GM13977 (cell line): ENCODE results near the gene NKRF.
"Not testable (repeated sequence)": the region's sequence is repeated elsewhere in the genome, so short reads cannot be mapped to it uniquely, and the experiment has no call there.

Experiments
- DNase-seq: peaks from one replicate; pipeline ENCODE4 v3.0.0; 2012; ENCODE audit warnings: low spot score
- CTCF ChIP-seq: IDR thresholded peaks from 2 replicates; pipeline ENCODE4 v1.5.1; 2012; ENCODE audit warnings: mild to moderate bottlenecking, control low read depth; ENCODE audit not compliant: insufficient read depth; ENCODE audit errors: extremely low read depth, missing control alignments
- in situ Hi-C: fragments of 300-500 bp; cut with MboI; formaldehyde crosslinking; loops from one replicate; pipeline ENCODE4 v1.12.0; 2022; ENCODE audit warnings: low sequenced_read_pairs, low pct_unique_long_range_greater_than_20kb, mixed read lengths, inconsistent platforms; ENCODE audit not compliant: unreplicated experiment

Gene NKRF

GRCh38 chrX:119646515-119646914 is 40.3 kb upstream of the NKRF start:
- in situ Hi-C loops, result no loop called here
- no peak for TF ChIP-seq CTCF
- peak; percentile 26 for DNase-seq

DNA sequence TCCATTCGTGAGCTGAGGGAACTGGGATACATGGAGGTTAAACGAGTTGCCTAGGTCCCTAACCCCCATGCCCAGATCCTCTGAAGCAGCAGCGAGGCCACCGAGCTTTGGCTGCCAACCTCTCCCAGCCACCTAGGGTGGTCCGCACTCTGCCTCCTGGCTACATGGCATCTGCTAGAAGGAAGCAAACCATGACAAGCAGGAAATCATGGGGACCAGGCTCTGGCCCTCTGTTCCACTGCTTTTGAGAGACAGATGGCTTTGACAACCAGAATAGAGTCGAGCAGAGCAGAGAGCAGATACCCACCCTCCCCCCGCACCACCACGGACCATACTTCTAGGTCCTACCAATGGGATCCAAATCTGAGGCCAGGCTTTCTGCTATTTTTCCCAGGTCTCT is 37.5 kb upstream of the NKRF start:
- TF ChIP-seq CTCF, result no peak
- in situ Hi-C loops, result no loop called here
- DNase-seq, result no peak

DNA sequence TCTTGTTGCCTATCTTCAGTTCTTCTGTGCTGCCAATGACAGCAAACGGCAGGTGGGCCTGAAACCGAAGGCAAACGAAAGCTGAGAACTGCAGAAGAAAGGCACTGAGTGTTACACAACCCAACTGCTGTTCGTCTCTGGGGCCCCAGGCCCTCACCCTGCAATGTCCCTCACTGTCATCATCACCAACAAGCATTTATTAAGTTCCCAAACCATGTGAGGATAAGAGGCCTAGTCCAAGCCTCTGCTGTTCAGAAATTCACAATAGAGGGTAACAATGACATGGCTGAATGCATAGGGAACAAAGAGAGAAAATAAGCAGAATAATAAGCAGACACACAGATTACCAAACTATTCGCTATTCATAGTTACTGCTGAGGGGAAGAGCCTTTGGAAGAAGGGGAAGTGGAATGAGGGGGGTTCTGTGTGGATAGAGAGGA is 34.5 kb upstream of the NKRF start:
- no peak for TF ChIP-seq CTCF
- no peak for DNase-seq
- in situ Hi-C loops, result no loop called here

DNA sequence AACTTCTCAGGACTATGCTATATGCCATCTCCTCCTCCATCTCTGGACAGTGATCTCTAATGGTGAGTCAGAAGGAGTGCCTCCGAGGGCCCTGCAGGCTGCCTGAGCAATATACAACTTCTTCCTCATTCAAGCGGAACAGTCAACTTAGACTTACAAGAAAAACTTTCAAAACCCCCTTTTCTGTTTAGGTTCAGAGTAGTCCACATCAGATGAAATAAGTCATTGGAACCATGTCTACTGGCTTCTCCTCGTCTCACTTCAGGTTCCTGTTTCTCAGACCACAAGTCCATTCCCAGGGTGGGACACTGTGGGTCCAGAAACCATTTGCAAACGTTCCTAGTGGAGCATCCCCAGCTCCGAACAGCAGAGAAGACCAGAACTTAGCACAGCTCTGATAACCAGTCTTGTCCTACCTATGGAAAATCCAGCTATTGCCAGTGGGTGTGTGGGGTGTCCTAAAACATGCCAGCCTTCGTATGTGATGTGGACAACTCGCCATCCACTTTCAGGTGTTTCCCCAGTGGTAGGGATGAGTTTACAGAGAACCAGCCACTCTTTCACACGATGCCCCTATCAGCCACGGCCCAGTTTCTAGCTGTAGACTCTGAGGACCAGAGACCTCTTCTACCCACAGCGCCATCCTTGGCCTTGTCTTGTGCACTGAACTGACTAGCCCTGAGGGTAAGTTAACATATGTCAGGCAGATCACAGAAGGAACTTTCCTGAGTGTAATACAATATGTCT is 32.7 kb upstream of the NKRF start:
- peak; percentile 78 for DNase-seq
- in situ Hi-C loops, result no loop called here
- TF ChIP-seq CTCF, result no peak

- in situ Hi-C loops, DNase-seq: not testable (repeated sequence)
Measured at GRCh38 chrX:119637421-119637820, 31.2 kb upstream of the NKRF start.

DNA sequence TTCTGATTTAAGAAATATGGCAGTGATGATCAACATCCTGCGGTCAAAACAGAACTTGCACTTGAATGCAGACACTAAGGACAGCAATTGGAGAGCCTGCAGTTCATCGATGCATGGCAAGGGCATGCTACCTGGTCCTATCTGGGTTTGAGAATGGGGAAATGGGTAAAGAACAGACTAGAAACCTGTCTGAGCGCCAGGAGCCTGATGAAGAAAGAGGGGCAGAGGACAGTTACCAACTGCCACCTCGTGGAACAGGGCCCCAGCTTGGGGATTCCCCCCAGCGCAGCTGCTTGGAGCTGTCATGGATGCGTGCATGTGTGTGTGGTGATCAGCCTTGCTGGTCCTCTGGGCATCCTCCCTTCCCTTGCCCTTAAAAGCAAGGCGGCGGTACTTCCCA is 30.2 kb upstream of the NKRF start:
- in situ Hi-C loops, result no loop called here
- no peak for TF ChIP-seq CTCF
- peak; percentile 48 for DNase-seq

DNA sequence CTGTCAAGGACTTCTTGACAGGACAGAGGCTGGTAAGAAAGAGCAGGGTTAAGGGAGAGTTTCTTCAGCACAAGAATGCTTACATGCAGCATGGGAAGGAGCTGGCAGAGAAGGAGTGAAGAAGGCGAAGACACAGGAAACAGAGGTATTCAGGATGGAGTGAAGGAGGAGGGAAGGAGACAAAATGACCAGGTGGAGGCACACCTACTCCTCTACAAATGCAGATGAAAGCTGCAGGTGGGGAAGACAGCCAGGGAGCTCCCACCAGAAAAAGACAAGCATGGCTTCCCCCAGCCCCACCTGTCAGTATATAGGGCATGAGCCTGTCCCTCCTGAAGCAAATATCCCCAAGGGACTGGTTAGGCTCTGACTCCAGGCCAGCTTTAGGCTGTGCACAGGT is 29.6 kb upstream of the NKRF start:
- no peak for TF ChIP-seq CTCF
- DNase-seq, result no peak
- in situ Hi-C loops, result no loop called here
